GM10248 (cell line): ENCODE results near the gene MCTP1.

Experiments
- CTCF ChIA-PET: fragments of 300-600 bp; sonication (Branson Sonifier 250); formaldehyde crosslinking; extraction: SDS; loops from one replicate; lab custom pipeline; 2021; ENCODE audit warnings: antibody characterized with exemption; lab: Yijun Ruan, JAX
- POLR2A ChIA-PET: fragments of 350-650 bp; sonication (Branson Sonifier 250); formaldehyde crosslinking; extraction: SDS; loops from one replicate; lab custom pipeline; 2020; ENCODE audit warnings: antibody characterized with exemption; lab: Yijun Ruan, JAX
- DNase-seq: peaks from one replicate; pipeline ENCODE4 v3.0.0; 2012; ENCODE audit errors: extremely low spot score
- CTCF ChIP-seq: IDR thresholded peaks from 2 replicates; pipeline ENCODE4 v1.5.1; 2012; ENCODE audit warnings: mild to moderate bottlenecking, low read depth; ENCODE audit errors: extremely low read depth, missing control alignments, control extremely low read depth

Gene MCTP1

GRCh38 chr5:95224701-95225459, 60.0 kb downstream of the MCTP1 start:
- POLR2A ChIA-PET, result no interaction called here
- CTCF ChIA-PET, result interaction anchor here (0.7 to 1.3 kb wide), 2 partner anchors 9 to 14 kb away, joined by 3 read pairs; no protein-coding TSS in a partner anchor

GRCh38 chr5:95223566-95224258, 61.2 kb downstream of the MCTP1 start:
- no peak for TF ChIP-seq CTCF
- CTCF ChIA-PET, result interaction anchor here (1.3 kb wide), 1 partner anchor 15 kb away, joined by 3 read pairs; no protein-coding TSS in a partner anchor
- POLR2A ChIA-PET, result no interaction called here
- DNase-seq, result no peak

More at GRCh38 chr5:95224701-95225459, 60.0 kb downstream of the MCTP1 start:
- TF ChIP-seq CTCF, result no peak
- DNase-seq, result no peak

- POLR2A ChIA-PET, result no interaction called here
- no peak for TF ChIP-seq CTCF
- CTCF ChIA-PET, result no interaction called here
- DNase-seq, result no peak
Measured at GRCh38 chr5:95222836-95223235, 62.1 kb downstream of the MCTP1 start.

- POLR2A ChIA-PET, result no interaction called here
- CTCF ChIA-PET, result no interaction called here
- DNase-seq, result no peak
- no peak for TF ChIP-seq CTCF
Measured at GRCh38 chr5:95221234-95221633, 63.7 kb downstream of the MCTP1 start.

GRCh38 chr5:95220381-95220780, 64.5 kb downstream of the MCTP1 start:
- no peak for TF ChIP-seq CTCF
- POLR2A ChIA-PET, result no interaction called here
- CTCF ChIA-PET, result interaction anchor here (1.2 kb wide), 1 partner anchor 30 kb away, joined by 3 read pairs; no protein-coding TSS in a partner anchor

GRCh38 chr5:95219411-95219810, 65.5 kb downstream of the MCTP1 start:
- CTCF ChIA-PET, result interaction anchor here (1.2 kb wide), 1 partner anchor 31 kb away, joined by 3 read pairs; no protein-coding TSS in a partner anchor
- POLR2A ChIA-PET, result no interaction called here
- no peak for DNase-seq
- TF ChIP-seq CTCF, result no peak

More at GRCh38 chr5:95220381-95220780, 64.5 kb downstream of the MCTP1 start:
- no peak for DNase-seq
